ENCODE measurements around the gene RPS6KB1.

DNA sequence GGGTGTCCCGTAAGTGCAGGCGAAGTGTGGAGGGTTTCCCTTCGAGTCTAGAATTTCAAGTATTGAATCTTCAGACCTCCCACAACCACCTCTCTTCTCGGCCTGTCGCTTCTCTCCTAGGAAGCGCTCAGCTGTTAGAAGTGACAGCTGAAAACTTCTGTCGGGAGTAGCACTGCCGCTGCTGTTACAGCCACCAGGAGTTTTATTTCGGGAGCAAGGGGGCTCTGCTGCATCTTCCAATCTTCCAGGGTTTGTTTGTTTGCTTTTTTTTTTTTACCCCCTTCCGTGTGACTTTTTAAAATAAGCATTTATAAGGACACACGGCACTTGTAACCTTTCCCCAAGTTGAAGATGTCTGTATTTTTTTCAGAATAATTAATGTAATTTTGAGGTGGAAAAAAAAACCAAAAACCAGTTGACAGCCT is 767 bp downstream of the RPS6KB1 start:
- TF ChIP-seq CHD2 (IDR thresholded peaks at IDR 0.05; ENCODE audit: low read length, partially characterized antibody) (no peak), TCF12 (IDR thresholded peaks at IDR 0.05) (no peak)
- TF ChIP-seq, protein P1, sequence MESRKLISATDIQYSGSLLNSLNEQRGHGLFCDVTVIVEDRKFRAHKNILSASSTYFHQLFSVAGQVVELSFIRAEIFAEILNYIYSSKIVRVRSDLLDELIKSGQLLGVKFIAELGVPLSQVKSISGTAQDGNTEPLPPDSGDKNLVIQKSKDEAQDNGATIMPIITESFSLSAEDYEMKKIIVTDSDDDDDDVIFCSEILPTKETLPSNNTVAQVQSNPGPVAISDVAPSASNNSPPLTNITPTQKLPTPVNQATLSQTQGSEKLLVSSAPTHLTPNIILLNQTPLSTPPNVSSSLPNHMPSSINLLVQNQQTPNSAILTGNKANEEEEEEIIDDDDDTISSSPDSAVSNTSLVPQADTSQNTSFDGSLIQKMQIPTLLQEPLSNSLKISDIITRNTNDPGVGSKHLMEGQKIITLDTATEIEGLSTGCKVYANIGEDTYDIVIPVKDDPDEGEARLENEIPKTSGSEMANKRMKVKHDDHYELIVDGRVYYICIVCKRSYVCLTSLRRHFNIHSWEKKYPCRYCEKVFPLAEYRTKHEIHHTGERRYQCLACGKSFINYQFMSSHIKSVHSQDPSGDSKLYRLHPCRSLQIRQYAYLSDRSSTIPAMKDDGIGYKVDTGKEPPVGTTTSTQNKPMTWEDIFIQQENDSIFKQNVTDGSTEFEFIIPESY (IDR thresholded peaks at IDR 0.05; ENCODE audit: borderline replicate concordance, low read depth), result no peak
- TF ChIP-seq, protein P2, sequence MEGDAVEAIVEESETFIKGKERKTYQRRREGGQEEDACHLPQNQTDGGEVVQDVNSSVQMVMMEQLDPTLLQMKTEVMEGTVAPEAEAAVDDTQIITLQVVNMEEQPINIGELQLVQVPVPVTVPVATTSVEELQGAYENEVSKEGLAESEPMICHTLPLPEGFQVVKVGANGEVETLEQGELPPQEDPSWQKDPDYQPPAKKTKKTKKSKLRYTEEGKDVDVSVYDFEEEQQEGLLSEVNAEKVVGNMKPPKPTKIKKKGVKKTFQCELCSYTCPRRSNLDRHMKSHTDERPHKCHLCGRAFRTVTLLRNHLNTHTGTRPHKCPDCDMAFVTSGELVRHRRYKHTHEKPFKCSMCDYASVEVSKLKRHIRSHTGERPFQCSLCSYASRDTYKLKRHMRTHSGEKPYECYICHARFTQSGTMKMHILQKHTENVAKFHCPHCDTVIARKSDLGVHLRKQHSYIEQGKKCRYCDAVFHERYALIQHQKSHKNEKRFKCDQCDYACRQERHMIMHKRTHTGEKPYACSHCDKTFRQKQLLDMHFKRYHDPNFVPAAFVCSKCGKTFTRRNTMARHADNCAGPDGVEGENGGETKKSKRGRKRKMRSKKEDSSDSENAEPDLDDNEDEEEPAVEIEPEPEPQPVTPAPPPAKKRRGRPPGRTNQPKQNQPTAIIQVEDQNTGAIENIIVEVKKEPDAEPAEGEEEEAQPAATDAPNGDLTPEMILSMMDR (IDR thresholded peaks at IDR 0.05), result peak; percentile 25; the same call in 1 of the 2 replicates
